Ovary (tissue), 3 donors: ENCODE measurements around the gene FAM180B.

Source experiments
- EP300 ChIP-seq: sonication (generic); formaldehyde crosslinking; IDR thresholded peaks from one replicate; pipeline ENCODE4 v1.6.1; 2017; ENCODE audit warnings: antibody characterized with exemption
- TF ChIP-seq, protein P1 (sequence below), 3 donors: fragments of 450-650 bp in 2 of 3; fragments of 200-600 bp in 1 of 3; IDR thresholded peaks; one replicate each; pipeline versions ENCODE4 v1.5.1 to v1.8.0; 2016 to 2022; ENCODE audit warnings: antibody characterized with exemption in 3 of 3, mild to moderate bottlenecking in 1 of 3
- donor health status: DM: no; HTN: no; CAD: no.

DNA sequence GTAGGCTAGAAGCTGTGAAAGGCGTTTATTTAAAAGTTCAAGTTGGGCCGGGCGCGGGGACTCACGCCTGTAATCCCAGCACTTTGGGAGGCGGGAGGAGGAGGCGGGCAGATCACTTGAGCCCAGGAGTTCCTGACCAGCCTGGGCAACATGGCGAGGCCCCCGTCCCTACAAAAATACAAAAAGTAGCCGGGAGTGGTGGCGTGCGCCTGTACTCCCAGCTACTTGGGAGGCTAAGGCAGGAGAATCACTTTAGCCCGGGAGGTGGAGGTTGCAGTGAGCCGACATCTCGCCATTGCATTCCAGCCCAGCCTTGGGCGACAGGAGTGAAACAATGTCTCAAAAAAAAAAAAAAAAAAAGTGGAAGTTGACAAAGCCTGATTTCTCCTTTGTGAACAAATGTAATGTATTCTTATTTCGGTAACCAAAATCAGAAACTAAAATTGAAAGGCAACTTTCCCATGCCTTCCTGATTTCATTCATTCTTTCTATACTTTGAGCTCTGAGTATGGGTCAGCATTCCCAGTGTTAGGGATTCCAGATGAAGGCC is 20.3 kb upstream of the FAM180B start:
- TF ChIP-seq, protein P1, sequence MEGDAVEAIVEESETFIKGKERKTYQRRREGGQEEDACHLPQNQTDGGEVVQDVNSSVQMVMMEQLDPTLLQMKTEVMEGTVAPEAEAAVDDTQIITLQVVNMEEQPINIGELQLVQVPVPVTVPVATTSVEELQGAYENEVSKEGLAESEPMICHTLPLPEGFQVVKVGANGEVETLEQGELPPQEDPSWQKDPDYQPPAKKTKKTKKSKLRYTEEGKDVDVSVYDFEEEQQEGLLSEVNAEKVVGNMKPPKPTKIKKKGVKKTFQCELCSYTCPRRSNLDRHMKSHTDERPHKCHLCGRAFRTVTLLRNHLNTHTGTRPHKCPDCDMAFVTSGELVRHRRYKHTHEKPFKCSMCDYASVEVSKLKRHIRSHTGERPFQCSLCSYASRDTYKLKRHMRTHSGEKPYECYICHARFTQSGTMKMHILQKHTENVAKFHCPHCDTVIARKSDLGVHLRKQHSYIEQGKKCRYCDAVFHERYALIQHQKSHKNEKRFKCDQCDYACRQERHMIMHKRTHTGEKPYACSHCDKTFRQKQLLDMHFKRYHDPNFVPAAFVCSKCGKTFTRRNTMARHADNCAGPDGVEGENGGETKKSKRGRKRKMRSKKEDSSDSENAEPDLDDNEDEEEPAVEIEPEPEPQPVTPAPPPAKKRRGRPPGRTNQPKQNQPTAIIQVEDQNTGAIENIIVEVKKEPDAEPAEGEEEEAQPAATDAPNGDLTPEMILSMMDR (IDR thresholded peaks at IDR 0.05): no peak
- TF ChIP-seq EP300: no peak
